ENCODE results near the gene CWC25.

Gene CWC25

GRCh38 chr17:38797158-38797490 is 28.0 kb downstream of the CWC25 start (continued):
- TF ChIP-seq, protein P1, sequence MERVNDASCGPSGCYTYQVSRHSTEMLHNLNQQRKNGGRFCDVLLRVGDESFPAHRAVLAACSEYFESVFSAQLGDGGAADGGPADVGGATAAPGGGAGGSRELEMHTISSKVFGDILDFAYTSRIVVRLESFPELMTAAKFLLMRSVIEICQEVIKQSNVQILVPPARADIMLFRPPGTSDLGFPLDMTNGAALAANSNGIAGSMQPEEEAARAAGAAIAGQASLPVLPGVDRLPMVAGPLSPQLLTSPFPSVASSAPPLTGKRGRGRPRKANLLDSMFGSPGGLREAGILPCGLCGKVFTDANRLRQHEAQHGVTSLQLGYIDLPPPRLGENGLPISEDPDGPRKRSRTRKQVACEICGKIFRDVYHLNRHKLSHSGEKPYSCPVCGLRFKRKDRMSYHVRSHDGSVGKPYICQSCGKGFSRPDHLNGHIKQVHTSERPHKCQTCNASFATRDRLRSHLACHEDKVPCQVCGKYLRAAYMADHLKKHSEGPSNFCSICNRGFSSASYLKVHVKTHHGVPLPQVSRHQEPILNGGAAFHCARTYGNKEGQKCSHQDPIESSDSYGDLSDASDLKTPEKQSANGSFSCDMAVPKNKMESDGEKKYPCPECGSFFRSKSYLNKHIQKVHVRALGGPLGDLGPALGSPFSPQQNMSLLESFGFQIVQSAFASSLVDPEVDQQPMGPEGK (CRISPR knock-in tag; IDR thresholded peaks at IDR 0.05; ENCODE audit: borderline replicate concordance), result no peak
- no peak for TF ChIP-seq ZNF70 (CRISPR knock-in tag; IDR thresholded peaks at IDR 0.05)
- no peak for TF ChIP-seq ZNF565 (CRISPR knock-in tag; conservative IDR thresholded peaks at IDR 0.05; ENCODE audit: low read depth)
- TF ChIP-seq CREB5 (CRISPR knock-in tag; IDR thresholded peaks at IDR 0.05; ENCODE audit: low read depth), result no peak
- TF ChIP-seq OSR1 (CRISPR knock-in tag; IDR thresholded peaks at IDR 0.05), result no peak
- TF ChIP-seq, protein P2, sequence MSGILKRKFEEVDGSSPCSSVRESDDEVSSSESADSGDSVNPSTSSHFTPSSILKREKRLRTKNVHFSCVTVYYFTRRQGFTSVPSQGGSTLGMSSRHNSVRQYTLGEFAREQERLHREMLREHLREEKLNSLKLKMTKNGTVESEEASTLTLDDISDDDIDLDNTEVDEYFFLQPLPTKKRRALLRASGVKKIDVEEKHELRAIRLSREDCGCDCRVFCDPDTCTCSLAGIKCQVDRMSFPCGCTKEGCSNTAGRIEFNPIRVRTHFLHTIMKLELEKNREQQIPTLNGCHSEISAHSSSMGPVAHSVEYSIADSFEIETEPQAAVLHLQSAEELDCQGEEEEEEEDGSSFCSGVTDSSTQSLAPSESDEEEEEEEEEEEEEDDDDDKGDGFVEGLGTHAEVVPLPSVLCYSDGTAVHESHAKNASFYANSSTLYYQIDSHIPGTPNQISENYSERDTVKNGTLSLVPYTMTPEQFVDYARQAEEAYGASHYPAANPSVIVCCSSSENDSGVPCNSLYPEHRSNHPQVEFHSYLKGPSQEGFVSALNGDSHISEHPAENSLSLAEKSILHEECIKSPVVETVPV (CRISPR knock-in tag; IDR thresholded peaks at IDR 0.05), result no peak

DNA sequence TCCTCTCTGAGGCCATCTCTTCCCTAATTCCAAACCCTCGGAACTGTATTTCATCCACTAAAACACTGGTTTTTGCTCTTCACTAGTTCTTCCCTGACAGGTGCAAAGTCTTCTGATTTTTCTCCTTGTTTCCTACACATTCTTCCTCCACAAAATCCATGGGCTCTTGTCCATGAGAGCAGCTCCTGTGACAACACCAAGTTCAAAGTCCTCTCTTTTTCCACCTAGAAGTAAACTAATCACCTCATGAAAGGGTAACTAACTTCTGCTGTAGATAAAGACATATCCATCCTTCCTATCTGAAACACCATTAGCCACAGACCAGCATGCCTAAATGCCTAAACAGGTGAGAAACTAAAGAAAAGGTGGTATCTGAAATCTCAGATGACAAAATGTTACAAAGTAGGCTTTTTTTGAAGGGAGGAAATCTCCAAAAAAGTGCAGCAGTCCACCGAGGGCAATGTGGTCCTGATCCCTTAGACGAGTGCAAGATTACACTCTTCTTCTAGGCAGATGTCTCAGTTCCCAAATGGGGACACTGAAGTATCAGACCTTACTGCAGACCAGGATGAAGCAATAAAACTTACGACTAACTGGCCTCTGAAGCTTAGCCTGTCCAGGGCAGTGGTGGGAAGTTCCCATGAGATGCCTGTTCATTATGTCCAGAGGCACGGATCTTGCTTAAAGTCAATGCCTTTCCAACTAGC is 28.5 kb downstream of the CWC25 start:
- ATAC-seq, result no peak
- TF ChIP-seq BACH2 (CRISPR knock-in tag; IDR thresholded peaks at IDR 0.05; ENCODE audit: borderline replicate concordance), result no peak
- no peak for TF ChIP-seq ZFP30 (CRISPR knock-in tag; IDR thresholded peaks at IDR 0.05)
- no peak for TF ChIP-seq ESRRG (CRISPR knock-in tag; IDR thresholded peaks at IDR 0.05)
- TF ChIP-seq ZNF565 (CRISPR knock-in tag; conservative IDR thresholded peaks at IDR 0.05; ENCODE audit: low read depth), result no peak
- no peak for TF ChIP-seq OSR1 (CRISPR knock-in tag; IDR thresholded peaks at IDR 0.05)
- TF ChIP-seq, protein P3, sequence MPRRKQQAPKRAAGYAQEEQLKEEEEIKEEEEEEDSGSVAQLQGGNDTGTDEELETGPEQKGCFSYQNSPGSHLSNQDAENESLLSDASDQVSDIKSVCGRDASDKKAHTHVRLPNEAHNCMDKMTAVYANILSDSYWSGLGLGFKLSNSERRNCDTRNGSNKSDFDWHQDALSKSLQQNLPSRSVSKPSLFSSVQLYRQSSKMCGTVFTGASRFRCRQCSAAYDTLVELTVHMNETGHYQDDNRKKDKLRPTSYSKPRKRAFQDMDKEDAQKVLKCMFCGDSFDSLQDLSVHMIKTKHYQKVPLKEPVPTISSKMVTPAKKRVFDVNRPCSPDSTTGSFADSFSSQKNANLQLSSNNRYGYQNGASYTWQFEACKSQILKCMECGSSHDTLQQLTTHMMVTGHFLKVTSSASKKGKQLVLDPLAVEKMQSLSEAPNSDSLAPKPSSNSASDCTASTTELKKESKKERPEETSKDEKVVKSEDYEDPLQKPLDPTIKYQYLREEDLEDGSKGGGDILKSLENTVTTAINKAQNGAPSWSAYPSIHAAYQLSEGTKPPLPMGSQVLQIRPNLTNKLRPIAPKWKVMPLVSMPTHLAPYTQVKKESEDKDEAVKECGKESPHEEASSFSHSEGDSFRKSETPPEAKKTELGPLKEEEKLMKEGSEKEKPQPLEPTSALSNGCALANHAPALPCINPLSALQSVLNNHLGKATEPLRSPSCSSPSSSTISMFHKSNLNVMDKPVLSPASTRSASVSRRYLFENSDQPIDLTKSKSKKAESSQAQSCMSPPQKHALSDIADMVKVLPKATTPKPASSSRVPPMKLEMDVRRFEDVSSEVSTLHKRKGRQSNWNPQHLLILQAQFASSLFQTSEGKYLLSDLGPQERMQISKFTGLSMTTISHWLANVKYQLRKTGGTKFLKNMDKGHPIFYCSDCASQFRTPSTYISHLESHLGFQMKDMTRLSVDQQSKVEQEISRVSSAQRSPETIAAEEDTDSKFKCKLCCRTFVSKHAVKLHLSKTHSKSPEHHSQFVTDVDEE (CRISPR knock-in tag; IDR thresholded peaks at IDR 0.05), result no peak
- no peak for TF ChIP-seq SNAI2 (CRISPR knock-in tag; IDR thresholded peaks at IDR 0.05)
- TF ChIP-seq ARNTL (CRISPR knock-in tag; IDR thresholded peaks at IDR 0.05; ENCODE audit: borderline replicate concordance, low read depth), result no peak
- TF ChIP-seq, protein P1 (CRISPR knock-in tag; IDR thresholded peaks at IDR 0.05; ENCODE audit: borderline replicate concordance), result no peak
- no peak for TF ChIP-seq TCF4 (CRISPR knock-in tag; IDR thresholded peaks at IDR 0.05; ENCODE audit: borderline replicate concordance)
- TF ChIP-seq ZNF8 (CRISPR knock-in tag; IDR thresholded peaks at IDR 0.05), result no peak
- no peak for TF ChIP-seq PPARA (CRISPR knock-in tag; IDR thresholded peaks at IDR 0.05; ENCODE audit: borderline replicate concordance)
- TF ChIP-seq ZFP3 (CRISPR knock-in tag; IDR thresholded peaks at IDR 0.05), result no peak
- TF ChIP-seq ISL1 (CRISPR knock-in tag; IDR thresholded peaks at IDR 0.05), result no peak
- no peak for TF ChIP-seq ZNF70 (CRISPR knock-in tag; IDR thresholded peaks at IDR 0.05)
- no peak for TF ChIP-seq CREB5 (CRISPR knock-in tag; IDR thresholded peaks at IDR 0.05; ENCODE audit: low read depth)
- TF ChIP-seq RARB (CRISPR knock-in tag; IDR thresholded peaks at IDR 0.05), result no peak
- no peak for TF ChIP-seq GLIS3 (CRISPR knock-in tag; IDR thresholded peaks at IDR 0.05)

All from SK-N-SH treated with all-trans-retinoic acid at 6 μM for 48 hours (cell line).